ENCODE data around the gene CRYGD. TPM values are rescaled to one million over a fixed set of nuclear protein-coding genes. Genes with fewer than 3 reads are reported as not detected.
"Not testable (repeated sequence)": the region's sequence is repeated elsewhere in the genome, so short reads cannot be mapped to it uniquely, and the experiment has no call there.

The CRYGD gene
- total RNA-seq, 3 donors from 2014 or later: not detected

DNA sequence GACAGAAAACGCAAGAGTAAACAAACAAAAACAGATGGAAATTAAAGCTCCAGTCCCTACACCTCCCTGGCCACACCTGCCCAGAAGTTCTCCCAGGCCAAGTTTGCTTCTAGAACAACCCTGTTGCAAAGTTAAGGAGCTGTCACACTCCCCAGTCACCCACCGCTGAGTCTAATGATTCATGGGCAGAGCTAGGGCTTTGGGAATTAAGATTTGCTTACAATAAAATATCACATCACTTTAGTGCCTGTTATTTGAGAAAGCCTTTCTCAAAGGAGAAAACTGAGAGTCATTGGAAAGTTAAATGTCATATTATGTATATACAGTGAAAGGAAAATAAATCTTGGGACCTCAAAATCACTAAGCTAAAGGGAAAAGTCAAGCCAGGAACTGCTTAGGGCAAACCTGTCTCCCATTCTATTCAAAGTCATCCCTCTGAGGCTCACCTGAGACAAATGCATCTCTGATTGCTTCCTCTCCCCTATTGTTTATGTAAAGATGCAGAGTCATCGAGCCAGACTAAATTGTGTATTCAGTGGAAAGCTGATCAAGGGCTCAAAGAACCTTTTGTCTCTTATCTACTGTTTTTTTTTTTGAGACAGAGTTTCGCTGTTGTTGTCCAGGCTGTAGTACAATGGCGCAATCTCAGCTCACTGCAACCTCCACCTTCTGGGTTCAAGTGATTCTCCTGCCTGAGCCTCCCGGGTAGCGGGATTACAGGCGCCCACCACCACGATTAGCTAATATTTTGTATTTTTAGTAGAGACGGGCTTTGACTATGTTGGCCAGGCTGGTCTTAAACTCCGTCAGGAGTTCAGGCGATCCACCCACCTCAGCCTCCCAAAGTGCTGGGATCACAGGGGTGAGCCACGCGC is 18.8 kb upstream of the CRYGD start:
- Histone ChIP-seq H3K9me3 (no peaks in the 10 kb centered on the region), H3K4me3 (no peak overlapping the region), H3K36me3 (ENCODE audit: low read depth) (no peaks in the 10 kb centered on the region), H3K4me1 (ENCODE audit: low read depth) (no peaks in the 10 kb centered on the region)
- TF ChIP-seq, protein P1, sequence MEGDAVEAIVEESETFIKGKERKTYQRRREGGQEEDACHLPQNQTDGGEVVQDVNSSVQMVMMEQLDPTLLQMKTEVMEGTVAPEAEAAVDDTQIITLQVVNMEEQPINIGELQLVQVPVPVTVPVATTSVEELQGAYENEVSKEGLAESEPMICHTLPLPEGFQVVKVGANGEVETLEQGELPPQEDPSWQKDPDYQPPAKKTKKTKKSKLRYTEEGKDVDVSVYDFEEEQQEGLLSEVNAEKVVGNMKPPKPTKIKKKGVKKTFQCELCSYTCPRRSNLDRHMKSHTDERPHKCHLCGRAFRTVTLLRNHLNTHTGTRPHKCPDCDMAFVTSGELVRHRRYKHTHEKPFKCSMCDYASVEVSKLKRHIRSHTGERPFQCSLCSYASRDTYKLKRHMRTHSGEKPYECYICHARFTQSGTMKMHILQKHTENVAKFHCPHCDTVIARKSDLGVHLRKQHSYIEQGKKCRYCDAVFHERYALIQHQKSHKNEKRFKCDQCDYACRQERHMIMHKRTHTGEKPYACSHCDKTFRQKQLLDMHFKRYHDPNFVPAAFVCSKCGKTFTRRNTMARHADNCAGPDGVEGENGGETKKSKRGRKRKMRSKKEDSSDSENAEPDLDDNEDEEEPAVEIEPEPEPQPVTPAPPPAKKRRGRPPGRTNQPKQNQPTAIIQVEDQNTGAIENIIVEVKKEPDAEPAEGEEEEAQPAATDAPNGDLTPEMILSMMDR (IDR thresholded peaks at IDR 0.05): no peak
- intact Hi-C loops (cut with DNase I, micrococcal nuclease): no loop called here
- DNase-seq (no peak), ATAC-seq (no peak)

- ATAC-seq: no peak
- TF ChIP-seq, protein P1 (IDR thresholded peaks at IDR 0.05): no peak
These were observed 18.1 kb upstream of the CRYGD start for GRCh38 chr2:208142240-208142924.

GRCh38 chr2:208139447-208139846 is 15.1 kb upstream of the CRYGD start:
- H3K36me3 ChIP-seq (ENCODE audit: low read depth): no peaks in the 10 kb centered on the region
- H3K9me3 ChIP-seq: no peaks in the 10 kb centered on the region
- no peak overlapping the region for H3K4me3 ChIP-seq
- DNase-seq (no peak), ATAC-seq (no peak)
- TF ChIP-seq, protein P1 (IDR thresholded peaks at IDR 0.05): no peak
- no peaks in the 10 kb centered on the region for H3K4me1 ChIP-seq (ENCODE audit: low read depth)
- intact Hi-C loops (cut with DNase I, micrococcal nuclease): no loop called here

More at GRCh38 chr2:208142240-208142924, 18.1 kb upstream of the CRYGD start:
- intact Hi-C loops (cut with DNase I, micrococcal nuclease): no loop called here
- DNase-seq: peak in 1 of 3 donors; percentile 8
- no peaks in the 10 kb centered on the region for H3K9me3 ChIP-seq
- no peak overlapping the region for H3K4me3 ChIP-seq
- no peaks in the 10 kb centered on the region for H3K4me1 ChIP-seq (ENCODE audit: low read depth)
- H3K36me3 ChIP-seq (ENCODE audit: low read depth): no peaks in the 10 kb centered on the region

GRCh38 chr2:208138334-208138733 is 14.0 kb upstream of the CRYGD start:
- intact Hi-C loops (cut with DNase I, micrococcal nuclease); H3K9me3 ChIP-seq; H3K4me1 ChIP-seq (ENCODE audit: low read depth); DNase-seq; H3K36me3 ChIP-seq (ENCODE audit: low read depth); H3K4me3 ChIP-seq; ATAC-seq: not testable (repeated sequence)

- intact Hi-C loops (cut with DNase I, micrococcal nuclease): no loop called here
- TF ChIP-seq, protein P1 (IDR thresholded peaks at IDR 0.05): no peak
- Histone ChIP-seq H3K4me1 (ENCODE audit: low read depth) (no peaks in the 10 kb centered on the region), H3K9me3 (no peaks in the 10 kb centered on the region), H3K4me3 (no peak overlapping the region), H3K36me3 (ENCODE audit: low read depth) (no peaks in the 10 kb centered on the region)
- ATAC-seq (no peak), DNase-seq (no peak)
These were observed 12.4 kb upstream of the CRYGD start for GRCh38 chr2:208136716-208137094.

All from mucosa of descending colon (tissue), 3 donors.